Measurements from ENCODE around the gene CFB. TPM values are rescaled to one million over a fixed set of nuclear protein-coding genes. Genes with fewer than 3 reads are reported as not detected.

CFB gene
- total RNA-seq (2021; ENCODE audit: unreplicated experiment), result 5.6 TPM
- polyA plus RNA-seq (2012; ENCODE audit: insufficient read length), result 2.7 TPM
- Bru-seq, nascent RNA, result percentile 31 among the genes with signal in this experiment
- BruChase-seq, experiment 1, labeled RNA remaining after a 2-hour chase, result percentile 31 among the genes with signal in this experiment
- BruChase-seq, experiment 2, labeled RNA remaining after a 6-hour chase, result percentile 27 among the genes with signal in this experiment
- long read RNA-seq, transcript CFB-271 (18 exons, 2,862 nt), result major isoform, 8 of 16 reads
- long read RNA-seq, partial matches to known transcripts, result 2 of 16 reads
- long read RNA-seq, other reads (novel, unspliced or antisense), result 6 of 16 reads

GRCh38 chr6:31945507-31946369 lies at the start of gene CFB:
CFB (plus strand) TSS chr6:31946095; CDS start chr6:31946222, 127 bp downstream.
- ATAC-seq, result peak; percentile 68
- in situ Hi-C loops (cut with HindIII; ENCODE audit: low pct_unique_long_range_greater_than_20kb, low sequenced_read_pairs), result no loop called here
- intact Hi-C loops (cut with micrococcal nuclease; ENCODE audit: unreplicated experiment), result no loop called here

More at GRCh38 chr6:31945507-31946369, at the start of gene CFB:
- no peak for DNase-seq (ENCODE audit: low read depth, low spot score)
- Histone ChIP-seq H3K9me3 (ENCODE audit: control insufficient read depth, insufficient read depth, low read depth, low read length) (no peaks in the 10 kb centered on the region), H3K4me1 (ENCODE audit: control insufficient read depth, insufficient read depth, low read length) (peaks cover 9% of the 10 kb centered on the region), H3K27me3 (ENCODE audit: control insufficient read depth, insufficient read depth, low read length) (no peaks in the 10 kb centered on the region), H3K36me3 (ENCODE audit: control insufficient read depth, insufficient read depth, low read length) (no peaks in the 10 kb centered on the region), H3K4me3 (ENCODE audit: low read depth in 2 of 2, low read length in 2 of 2) (peak within 1 kb of the TSS in 1 of 2 experiments; percentile 24; a peak in 1 of 4 replicates), H3K27ac (ENCODE audit: low read length) (peak within 1 kb of the TSS; percentile 37; the same call in 1 of the 2 replicates)
- TF ChIP-seq CTCF (IDR thresholded peaks at IDR 0.05), result no peak
- no peak for TF ChIP-seq REST (IDR thresholded peaks at IDR 0.05; ENCODE audit: insufficient read depth in 1 of 2, low read depth in 2 of 2, low read length in 1 of 2)
- no peak for TF ChIP-seq SIN3A (IDR thresholded peaks at IDR 0.05; ENCODE audit: borderline replicate concordance, insufficient read depth, low read depth, low read length)
- TF ChIP-seq POLR2AphosphoS5 (IDR thresholded peaks at IDR 0.05; ENCODE audit: low read depth, low read length), result no peak
- TF ChIP-seq TCF7L2 (IDR thresholded peaks at IDR 0.05; ENCODE audit: low read depth, low read length), result no peak
- ChIA-PET CTCF (no interaction called here), POLR2A (no interaction called here)
- no TSS peak for BruUV-seq (replicated peaks)

All from Panc1 (cell line).